Measurements from ENCODE around the gene MGAT4A. TPM values are rescaled to one million over a fixed set of nuclear protein-coding genes. Genes with fewer than 3 reads are reported as not detected.
A peak's percentile ranks its signal among the peaks of the same experiment; 100 is the strongest.
"Not testable (repeated sequence)": the region's sequence is repeated elsewhere in the genome, so short reads cannot be mapped to it uniquely, and the experiment has no call there.

MGAT4A gene
- total RNA-seq, 2 donors from 2014 or later, result 34.2 to 36.2 TPM

DNA sequence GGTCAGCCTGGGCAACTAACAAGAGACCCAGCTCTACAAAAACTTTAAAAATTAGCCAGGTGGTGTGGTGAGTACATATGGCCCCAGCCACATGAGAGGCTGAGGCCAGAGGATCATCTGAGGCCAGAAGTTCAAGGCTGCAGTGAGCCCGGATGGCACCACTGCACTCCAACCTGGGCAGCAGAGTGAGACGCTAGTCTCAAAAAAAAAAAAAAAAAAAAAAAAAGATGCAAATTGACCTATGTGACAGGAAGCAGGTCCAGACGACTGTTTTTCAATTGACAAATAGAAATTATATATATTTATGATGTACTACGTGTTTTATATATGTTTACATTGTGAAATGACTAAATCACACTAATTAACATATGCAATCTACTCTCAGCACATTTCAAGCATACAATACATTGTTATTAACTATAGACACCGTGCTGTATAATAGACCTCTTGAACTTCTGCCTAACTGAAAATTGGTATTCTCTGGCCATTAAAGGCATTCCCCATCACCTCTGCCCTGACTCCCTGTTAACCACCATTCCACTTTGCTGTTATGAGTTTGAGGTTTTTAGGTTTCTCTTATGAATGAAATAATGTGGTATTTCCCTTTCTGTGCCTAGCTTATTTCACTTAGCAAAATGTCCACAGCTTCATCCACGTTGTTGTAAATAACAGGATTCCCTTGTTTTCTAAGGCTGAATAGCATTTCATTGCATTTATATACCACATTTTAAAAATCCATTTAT, 32.4 kb upstream of the MGAT4A start:
- intact Hi-C loops (cut with DNase I), result no loop called here

DNA sequence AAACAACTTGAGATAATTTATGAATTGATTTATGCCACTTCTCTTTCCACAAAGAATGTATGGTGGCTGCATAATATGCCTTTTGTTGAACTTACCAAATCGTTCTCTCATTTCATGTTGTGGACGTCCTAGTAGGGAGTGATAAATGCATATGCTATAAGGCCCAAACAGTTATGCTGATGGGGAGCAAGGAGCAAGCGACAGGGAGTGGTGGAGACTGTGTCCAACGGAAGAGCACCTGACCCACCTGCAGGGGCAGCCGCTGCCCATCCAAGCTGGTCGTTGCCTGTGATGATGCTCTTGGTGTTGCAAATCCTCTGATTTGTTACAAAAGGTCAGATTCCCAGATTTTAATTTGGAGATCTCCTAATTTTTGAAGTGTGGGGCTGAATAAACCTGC, 31.0 kb upstream of the MGAT4A start:
- intact Hi-C loops (cut with DNase I), result no loop called here
- no peak for DNase-seq (ENCODE audit: low spot score)

More for the DNA sequence above, 32.4 kb upstream of the MGAT4A start:
- DNase-seq (ENCODE audit: low spot score), result no peak

DNA sequence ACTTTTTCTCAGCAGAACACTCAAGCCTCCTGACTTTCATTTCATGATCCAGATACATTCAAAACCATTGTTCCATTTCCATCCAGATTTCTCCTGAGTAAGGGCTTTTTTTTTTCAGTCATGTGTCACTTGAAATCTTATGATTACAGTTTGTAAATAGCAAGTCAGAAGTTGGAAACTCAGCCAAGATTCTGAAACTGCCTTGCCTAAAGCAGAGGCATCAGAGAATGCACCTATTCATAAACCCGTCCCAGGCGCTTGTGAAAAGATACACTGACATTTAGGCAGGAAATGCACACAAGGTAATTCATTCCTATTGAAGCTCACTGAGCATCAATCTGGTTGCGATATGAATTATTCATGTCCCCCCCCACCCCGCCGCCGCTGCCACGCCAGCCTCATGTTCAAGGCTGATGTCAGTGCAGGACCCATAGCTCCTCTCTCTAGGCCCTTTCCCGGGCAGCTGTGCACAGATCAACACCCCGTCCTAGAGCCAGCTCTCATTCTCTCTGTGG, 30.4 kb upstream of the MGAT4A start:
- DNase-seq (ENCODE audit: low spot score), result no peak
- intact Hi-C loops (cut with DNase I), result no loop called here

DNA sequence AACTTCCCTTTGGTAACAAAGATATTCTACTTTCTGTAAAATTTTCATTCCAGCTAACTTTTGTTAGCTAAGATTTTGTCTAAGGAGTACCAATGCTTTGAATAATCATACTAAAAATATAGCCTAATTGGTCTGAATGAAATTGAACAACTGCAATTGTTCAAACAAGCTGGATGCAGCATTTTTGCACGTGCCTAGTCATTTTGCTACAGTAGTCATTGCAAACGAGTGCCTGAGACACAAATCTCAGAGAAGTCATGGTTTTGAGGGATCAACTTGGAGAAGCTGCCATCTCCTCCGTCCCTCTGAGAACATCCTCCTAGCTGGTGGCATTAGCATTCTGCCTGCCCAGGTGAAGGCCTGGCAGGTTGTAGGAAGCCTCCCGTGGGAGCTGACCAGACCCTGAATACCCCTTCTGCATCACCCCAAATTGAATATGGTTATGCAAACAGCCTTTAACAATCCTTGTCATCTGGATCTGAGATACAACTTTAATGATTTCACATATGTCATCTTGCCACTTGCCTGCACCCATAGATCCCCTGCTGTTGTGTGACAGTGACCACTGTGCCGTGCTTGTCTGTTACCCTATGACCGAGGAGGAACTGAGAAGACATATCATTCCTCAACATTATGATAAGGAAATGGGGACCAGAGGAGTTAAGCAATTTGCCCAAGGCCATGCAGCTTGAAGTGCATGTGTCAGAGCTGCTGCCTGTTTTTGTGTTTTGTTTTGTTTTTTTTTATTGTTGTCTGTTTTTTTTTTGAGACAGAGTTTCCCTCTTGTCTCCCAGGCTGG, 29.1 kb upstream of the MGAT4A start:
- intact Hi-C loops (cut with DNase I), result no loop called here
- no peak for DNase-seq (ENCODE audit: low spot score)

DNA sequence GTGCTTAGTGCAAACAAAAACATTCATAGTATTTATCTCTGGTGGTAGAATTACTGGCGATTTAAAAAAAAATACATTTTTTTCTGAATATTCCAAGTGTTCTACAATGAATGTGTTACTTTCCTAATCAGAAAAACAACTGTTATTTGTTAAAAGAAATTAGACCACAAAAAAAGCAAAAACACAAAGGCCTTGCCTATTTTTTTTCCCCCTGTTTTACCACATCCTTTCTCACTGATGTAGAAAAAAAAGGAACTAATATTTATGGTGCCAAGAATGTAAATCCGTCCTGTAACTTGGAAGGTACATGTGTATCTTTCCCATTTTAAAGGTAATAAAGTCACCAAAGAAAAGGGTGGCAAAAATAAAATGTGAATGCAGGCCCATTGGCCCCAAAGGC, 28.4 kb upstream of the MGAT4A start:
- DNase-seq (ENCODE audit: low spot score), result no peak
- intact Hi-C loops (cut with DNase I), result no loop called here

DNA sequence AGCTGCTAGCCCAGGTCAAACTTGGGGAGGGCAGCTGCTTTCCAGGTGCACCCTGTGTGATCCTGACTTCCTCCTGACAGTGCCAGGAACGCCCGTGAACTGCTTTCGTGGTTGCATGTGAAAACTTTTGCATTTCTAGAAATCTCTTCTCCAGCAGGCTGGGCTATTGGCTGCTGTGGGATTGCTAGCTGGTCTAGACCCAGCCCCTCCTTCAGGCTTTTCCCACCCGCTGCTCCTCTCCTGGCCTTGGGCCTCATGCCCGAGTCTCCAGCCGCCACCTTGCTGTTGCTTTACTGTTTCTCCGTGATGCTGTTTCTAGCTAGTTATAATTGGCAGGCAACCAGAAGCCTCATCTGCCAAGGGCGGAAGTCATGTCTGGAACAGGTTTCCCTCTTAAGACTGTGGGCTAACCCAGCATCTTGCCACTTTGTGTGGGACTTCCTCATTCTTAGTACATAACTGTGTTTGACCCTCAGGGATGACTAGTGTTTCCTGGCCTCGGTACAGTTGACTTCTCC, 27.0 kb upstream of the MGAT4A start:
- peak; percentile 88 for DNase-seq (ENCODE audit: low spot score)
- intact Hi-C loops (cut with DNase I), result no loop called here

DNA sequence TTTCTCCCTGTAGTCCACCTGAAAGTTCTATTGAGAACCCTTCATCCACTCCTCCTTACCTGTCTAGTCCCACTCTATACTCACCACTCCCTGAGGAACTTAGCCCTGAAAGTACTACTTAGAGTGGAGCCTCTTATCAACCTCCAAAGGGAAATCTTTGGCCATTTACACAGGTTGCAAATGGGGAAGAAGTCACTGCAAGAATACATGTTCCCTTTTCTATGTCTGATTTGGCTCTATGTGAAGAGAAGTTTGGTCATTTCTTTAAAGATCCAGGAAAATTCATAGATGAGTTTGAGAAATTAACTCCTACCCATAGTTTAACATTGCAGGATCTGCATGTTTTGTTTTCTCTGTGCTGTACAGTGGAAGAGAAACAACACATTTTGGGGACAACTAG, 22.9 kb upstream of the MGAT4A start:
- DNase-seq (ENCODE audit: low spot score), result no peak
- intact Hi-C loops (cut with DNase I), result no loop called here

DNA sequence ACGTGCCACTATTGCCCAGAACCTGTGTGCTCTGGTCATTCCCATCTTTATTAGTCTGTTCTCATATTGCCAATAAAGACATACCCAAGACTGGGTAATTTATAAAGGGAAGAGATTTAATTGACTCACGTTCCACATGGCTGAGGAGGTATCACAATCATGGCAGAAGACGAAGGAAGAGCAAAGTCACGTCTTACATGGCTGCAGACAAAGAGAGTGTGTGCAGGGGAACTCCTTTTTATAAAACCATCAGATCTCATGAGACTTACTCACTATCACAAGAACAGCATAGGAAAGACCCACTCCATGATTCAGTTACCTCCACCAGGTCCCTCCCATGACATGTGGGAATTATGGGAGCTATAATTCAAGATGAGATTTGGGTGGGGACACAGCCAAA, 21.8 kb upstream of the MGAT4A start:
- intact Hi-C loops (cut with DNase I); DNase-seq (ENCODE audit: low spot score): not testable (repeated sequence)

DNA sequence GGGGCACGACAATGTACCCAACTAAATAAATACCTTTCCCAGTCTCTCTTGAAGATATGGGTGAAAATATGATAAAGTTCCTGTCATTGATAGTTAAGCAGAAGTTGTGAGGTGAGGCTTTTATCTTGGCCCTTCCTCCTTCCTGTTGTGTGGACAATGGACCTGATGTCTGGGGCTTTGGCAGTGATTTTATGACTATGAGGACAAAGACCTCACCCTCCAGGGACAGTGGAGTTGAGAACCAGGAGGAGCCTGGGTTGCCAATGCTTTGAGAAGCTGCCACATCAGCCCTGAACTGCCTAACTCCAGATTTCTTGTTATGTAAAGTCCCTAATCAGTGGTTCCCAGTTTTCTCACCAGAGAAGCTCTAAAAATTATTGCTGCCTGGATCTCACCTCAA, 20.8 kb upstream of the MGAT4A start:
- intact Hi-C loops (cut with DNase I), result no loop called here
- DNase-seq (ENCODE audit: low spot score), result no peak

DNA sequence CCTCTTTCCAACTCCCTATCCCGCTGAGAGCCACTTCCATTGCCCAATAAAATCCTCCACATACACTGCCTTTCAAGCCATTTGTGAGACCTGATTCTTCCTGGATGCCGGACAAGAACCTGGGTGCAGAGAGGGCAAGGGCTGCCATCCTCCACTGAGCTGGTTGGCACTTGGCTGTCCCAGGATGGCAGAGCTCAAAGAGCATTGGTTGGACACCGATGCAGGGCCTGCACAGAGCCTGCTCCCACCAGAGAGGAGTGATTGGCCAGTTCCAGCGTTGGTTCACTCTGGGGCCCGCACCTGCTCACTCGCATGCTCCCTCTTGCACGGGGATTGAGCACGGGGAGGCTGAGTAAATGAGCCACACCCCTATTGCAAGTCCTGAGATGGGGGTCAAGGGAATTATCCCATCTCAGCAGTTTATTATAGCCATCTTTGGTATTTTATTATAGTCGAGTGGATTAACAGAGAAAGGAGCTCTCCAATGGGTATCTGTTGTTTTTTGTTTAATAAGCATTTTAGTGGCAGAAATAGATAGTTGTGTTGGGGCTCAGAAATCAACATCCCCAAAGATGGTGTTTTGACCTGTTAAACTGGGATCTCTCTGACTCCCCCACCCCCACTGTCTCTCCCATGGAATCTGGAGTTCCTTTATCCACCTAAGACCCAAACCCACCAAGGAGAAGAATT, 19.8 kb upstream of the MGAT4A start:
- no peak for DNase-seq (ENCODE audit: low spot score)
- intact Hi-C loops (cut with DNase I), result no loop called here

DNA sequence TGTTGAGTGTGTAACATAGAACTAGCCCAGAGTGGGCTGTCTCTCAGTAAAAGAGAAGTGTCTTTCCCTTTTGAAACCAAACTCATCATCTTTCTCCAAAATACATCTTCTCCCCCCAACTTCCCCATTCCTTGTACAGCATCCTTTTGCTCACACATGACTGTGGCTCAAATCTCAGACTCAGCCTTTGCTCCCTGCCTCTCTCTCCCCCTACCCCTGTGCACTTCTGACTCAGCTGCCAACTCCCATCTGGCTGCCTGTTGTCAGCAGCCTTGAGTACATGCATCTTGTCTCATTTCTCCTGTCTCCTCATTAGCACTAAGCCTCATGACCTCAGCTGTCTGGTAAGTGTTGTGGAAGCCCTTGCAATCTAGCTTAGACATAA, 18.1 kb upstream of the MGAT4A start:
- DNase-seq (ENCODE audit: low spot score), result no peak
- intact Hi-C loops (cut with DNase I), result no loop called here

DNA sequence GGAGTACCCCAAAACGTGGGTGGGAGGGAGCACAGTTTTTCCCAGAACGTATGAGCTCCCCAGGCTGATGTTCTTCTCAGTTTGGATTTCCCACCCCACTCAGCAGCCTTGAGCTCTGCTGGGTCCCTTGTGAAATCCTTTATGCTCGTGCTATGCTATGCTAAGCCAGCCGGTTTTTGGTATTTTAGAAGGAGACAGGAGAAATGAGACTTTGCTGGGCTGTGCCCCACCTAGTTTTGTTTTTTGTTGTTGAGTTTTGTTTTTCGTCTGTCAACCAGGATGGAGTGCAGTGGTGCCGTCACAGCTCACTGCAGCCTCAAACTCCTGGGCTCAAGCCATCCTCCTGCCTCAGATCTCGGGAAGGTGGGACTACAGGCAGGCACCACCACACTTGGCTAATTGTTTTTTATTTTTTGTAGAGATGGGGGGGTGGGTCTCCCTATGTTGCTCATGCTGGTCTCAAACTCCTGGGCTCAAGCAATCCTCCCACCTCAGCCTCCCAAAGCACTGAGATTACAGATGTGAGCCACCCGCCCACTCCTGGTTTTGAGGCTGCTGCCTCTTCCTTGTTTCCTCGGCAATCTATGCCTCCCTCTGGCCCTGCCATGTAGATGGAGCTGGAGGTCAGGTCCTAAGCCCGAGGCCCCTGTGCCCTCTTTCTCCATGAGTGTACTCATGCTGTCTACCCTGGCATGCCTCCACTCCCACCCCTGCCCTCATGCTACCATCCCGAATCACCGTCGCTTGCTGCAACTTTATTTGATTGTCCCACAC, 17.5 kb upstream of the MGAT4A start:
- intact Hi-C loops (cut with DNase I), result no loop called here
- no peak for DNase-seq (ENCODE audit: low spot score)

DNA sequence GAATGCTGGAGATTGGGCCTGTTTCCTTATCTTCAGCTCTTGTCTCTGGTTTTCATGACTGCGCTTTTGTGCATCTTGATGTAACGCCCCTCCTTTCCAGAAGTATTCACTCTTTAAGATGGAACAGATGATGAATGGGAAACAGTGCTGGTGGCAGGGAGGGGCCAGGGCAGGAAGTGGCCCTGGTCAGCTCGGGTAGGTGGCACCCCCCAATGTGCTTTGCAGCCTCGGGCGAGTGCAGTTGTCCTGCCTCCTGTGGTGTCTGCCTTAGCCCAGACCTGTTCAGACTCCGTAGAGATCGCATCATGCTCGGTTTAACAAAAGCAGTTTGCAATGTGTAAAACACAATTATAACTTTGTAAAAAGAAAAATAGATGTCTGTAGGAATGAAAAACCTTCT, 17.0 kb upstream of the MGAT4A start:
- intact Hi-C loops (cut with DNase I), result no loop called here
- DNase-seq (ENCODE audit: low spot score), result no peak

DNA sequence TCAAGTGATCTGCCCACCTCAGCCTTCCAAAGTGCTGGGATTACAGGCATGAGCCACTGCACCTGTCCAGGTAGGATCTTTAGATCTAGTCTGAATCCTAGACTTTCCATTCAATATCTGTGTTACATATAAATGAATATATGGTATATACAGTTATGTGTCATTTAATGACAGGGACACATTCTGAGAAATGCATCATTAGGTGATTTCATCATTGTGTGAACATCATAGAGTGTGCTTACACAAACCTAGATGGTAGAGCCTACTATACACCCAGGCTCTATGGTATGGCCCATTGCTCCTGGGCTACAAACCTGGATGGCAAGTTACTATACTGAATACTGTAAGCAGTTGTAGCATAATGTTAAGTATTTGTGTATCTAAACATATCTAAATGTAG, 15.5 kb upstream of the MGAT4A start:
- no peak for DNase-seq (ENCODE audit: low spot score)
- intact Hi-C loops (cut with DNase I), result no loop called here

DNA sequence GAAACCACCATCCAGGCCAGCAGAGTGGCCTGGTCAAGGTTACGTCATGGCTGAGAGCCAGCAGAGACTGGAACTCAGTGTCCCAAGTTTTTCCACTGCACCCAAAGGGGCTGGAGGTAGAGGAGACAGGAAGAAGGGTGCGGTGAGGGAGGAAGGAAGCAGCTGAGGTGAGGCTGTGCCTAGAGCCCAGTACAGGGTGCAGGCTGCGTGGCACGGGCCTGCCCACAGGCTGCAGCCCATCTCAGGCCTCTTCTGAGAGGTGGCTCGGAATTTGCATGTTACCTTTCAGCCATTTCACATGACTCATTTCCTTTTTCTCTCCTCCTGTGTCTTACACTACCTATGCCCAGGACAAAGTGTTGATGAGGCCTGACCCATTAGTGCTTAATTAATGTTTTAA, 13.7 kb upstream of the MGAT4A start:
- intact Hi-C loops (cut with DNase I), result no loop called here

DNA sequence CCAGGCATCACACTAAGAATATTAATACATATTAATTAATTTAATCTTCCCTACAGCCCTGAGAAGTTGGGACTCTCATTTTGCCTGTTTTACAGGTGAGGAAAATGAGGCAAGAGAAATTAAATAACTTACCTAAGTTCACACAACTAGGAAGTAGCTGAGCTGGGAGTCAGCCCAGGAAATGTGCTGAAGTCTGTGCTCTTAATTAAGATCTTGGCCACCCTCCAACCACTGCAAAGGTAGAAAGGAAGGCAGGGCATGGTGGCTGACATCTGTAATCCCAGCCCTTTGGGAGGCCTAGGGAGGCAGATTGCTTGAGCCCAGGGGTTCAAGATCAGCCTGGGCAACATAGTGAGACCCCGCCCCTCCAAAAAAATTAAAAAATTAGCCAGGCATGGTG, 12.9 kb upstream of the MGAT4A start:
- no peak for DNase-seq (ENCODE audit: low spot score)
- intact Hi-C loops (cut with DNase I), result no loop called here

More for the DNA sequence above, 13.7 kb upstream of the MGAT4A start:
- DNase-seq (ENCODE audit: low spot score), result no peak

DNA sequence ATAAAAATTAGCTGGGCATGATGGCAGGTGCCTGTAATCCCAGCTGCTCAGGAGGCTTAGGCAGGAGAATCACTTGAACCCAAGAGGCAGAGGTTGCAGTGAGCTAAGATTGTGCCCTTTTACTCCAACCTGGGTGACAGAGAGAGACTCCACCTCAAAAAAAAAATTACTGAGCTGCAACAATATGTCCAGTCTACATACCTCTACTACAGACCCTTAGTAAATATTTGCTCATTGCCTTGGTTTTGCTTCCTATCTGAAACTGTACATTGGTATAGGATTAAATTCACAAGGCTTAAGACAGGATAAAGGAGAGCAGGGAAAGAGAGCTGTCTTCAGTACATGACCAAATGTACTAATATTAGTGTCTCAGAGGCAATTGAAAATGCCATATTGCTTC, 8.1 kb upstream of the MGAT4A start:
- intact Hi-C loops (cut with DNase I), result loop anchor here (5.0 to 10.0 kb wide), 2 partner anchors 86 to 492 kb away; no protein-coding TSS in a partner anchor

DNA sequence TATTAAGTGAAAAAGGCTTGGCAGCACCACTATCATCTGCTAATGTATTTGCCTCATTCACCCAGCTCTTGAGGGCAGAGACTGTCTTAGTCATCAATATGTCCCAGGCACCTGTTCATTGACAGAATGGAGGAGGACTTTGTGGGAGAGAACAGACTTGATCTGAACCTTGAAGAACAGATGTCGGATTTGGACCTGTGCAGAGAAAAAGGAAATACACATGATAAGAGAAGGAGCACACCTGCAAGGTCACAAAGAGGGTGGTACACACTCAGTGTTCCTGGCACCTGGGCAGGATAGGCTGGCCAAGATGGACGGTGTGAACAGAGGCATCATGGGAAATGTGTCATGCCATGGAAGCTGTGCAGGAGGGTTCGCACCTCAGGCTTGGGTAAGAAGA, 7.4 kb upstream of the MGAT4A start:
- no peak for DNase-seq (ENCODE audit: low spot score)
- intact Hi-C loops (cut with DNase I), result loop anchor here (5.0 to 10.0 kb wide), 2 partner anchors 86 to 491 kb away; no protein-coding TSS in a partner anchor

More for the DNA sequence above, 8.1 kb upstream of the MGAT4A start:
- no peak for DNase-seq (ENCODE audit: low spot score)

DNA sequence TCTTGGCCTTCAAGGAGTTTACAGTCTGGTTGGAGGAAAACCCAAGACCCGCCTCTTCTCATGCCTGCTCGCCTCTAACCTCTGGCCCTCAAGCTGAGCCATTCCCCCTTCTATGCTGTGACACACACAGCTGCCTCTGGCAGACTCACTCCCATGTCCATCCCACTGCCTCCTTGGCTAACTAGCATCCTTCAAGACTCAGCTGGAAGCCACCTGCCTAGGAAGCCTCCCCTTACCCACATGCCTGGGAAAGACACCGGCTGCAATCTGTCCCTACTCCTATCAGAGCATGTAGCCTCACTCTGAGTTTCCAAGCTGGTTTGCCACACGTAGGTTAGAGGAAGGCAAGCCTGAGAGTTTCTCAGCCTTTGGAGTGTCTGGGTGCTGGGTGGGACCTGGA, 6.9 kb upstream of the MGAT4A start:
- DNase-seq (ENCODE audit: low spot score), result no peak
- intact Hi-C loops (cut with DNase I), result loop anchor here (5.0 to 10.0 kb wide), 2 partner anchors 87 to 491 kb away; no protein-coding TSS in a partner anchor

All from posterior vena cava (tissue), 2 donors.